Ascending aorta (tissue), 2 donors: ENCODE measurements around the gene DDX5. TPM values are rescaled to one million over a fixed set of nuclear protein-coding genes. Genes with fewer than 3 reads are reported as not detected.
A peak's percentile ranks its signal among the peaks of the same experiment; 100 is the strongest.

Source experiments
- DNase-seq, 2 donors: peaks; one replicate each; pipeline ENCODE4 v3.0.0-alpha.2; 2019; ENCODE audit warnings: low spot score in 2 of 2
- H3K27ac ChIP-seq, 2 donors: fragments of 200-600 bp; sonication (generic); one replicate each; pipeline ENCODE4 v1.5.1; 2016 to 2017; ENCODE audit warnings: mild to moderate bottlenecking in 1 of 2
- H3K27me3 ChIP-seq: fragments of 200-600 bp; sonication (generic); one replicate; pipeline ENCODE4 v1.5.1; 2017
- H3K36me3 ChIP-seq, 2 donors: fragments of 200-600 bp; sonication (generic); one replicate each; pipeline ENCODE4 v1.5.1; 2016
- H3K4me1 ChIP-seq, 2 donors: fragments of 200-600 bp; sonication (generic); one replicate each; pipeline ENCODE4 v1.5.1; 2016 to 2017; ENCODE audit warnings: mild to moderate bottlenecking in 1 of 2
- H3K4me3 ChIP-seq, 2 donors: fragments of 200-600 bp; sonication (generic); one replicate each; pipeline ENCODE4 v1.5.1; 2016 to 2017; ENCODE audit warnings: mild to moderate bottlenecking in 1 of 2
- H3K9me3 ChIP-seq, 2 donors: fragments of 200-600 bp; sonication (generic); one replicate each; pipeline ENCODE4 v1.5.1; 2016
- CTCF ChIP-seq, 3 experiments: fragments of 200-600 bp in 2 of 3; fragments of 450-650 bp in 1 of 3; sonication (generic) in 2 of 3; IDR thresholded peaks; one replicate each; pipeline ENCODE4 v1.5.1; 2016 to 2019; ENCODE audit warnings: antibody characterized with exemption in 3 of 3, mild to moderate bottlenecking in 1 of 3, moderate library complexity in 1 of 3
- intact Hi-C: fragments of 100-400 bp; cut with DNase I; formaldehyde crosslinking; loops from one replicate; pipeline ENCODE4 v1.15.1; 2023
- total RNA-seq: library from RNA; depleted of rRNA; stranded (reverse); fragments of >200 nt; gene quantifications from one replicate; pipeline ENCODE4 v1.1.0, GENCODE V29; 2016

DDX5 gene
- total RNA-seq, 1 donor from 2014 or later, result 564 TPM

GRCh38 chr17:64500862-64501765 lies 5.0 kb downstream of the DDX5 start:
- peaks cover 13 to 45% of the 10 kb centered on the region in 2 donors for H3K4me1 ChIP-seq
- intact Hi-C loops, result loop anchor here (10.0 kb wide), 2 partner anchors 356 to 474 kb away; no protein-coding TSS in a partner anchor
- H3K27ac ChIP-seq, result no peak overlapping the region
- H3K36me3 ChIP-seq, result peaks cover 54 to 76% of the 10 kb centered on the region in 2 donors
- no peak for DNase-seq
- H3K27me3 ChIP-seq, result no peaks in the 10 kb centered on the region
- no peak for TF ChIP-seq CTCF (IDR thresholded peaks at IDR 0.05)
- H3K9me3 ChIP-seq, result no peaks in the 10 kb centered on the region
- H3K4me3 ChIP-seq, result no peak overlapping the region

- Histone ChIP-seq H3K4me3 (no peak overlapping the region), H3K9me3 (no peaks in the 10 kb centered on the region), H3K36me3 (peaks cover 50 to 76% of the 10 kb centered on the region in 2 donors), H3K27me3 (no peaks in the 10 kb centered on the region), H3K27ac (no peak overlapping the region), H3K4me1 (peaks cover 19 to 51% of the 10 kb centered on the region in 2 donors)
- intact Hi-C loops, result loop anchor here (10.0 kb wide), 2 partner anchors 356 to 474 kb away; no protein-coding TSS in a partner anchor
- no peak for TF ChIP-seq CTCF (IDR thresholded peaks at IDR 0.05)
- DNase-seq, result no peak
Observed at GRCh38 chr17:64500487-64500859, 5.6 kb downstream of the DDX5 start.

GRCh38 chr17:64499805-64500486 lies 6.1 kb downstream of the DDX5 start:
- H3K9me3 ChIP-seq, result no peaks in the 10 kb centered on the region
- intact Hi-C loops, result loop anchor here (10.0 kb wide), 3 partner anchors 175 to 475 kb away; no protein-coding TSS in a partner anchor
- no peaks in the 10 kb centered on the region for H3K27me3 ChIP-seq
- H3K36me3 ChIP-seq, result peaks cover 50 to 75% of the 10 kb centered on the region in 2 donors
- no peak overlapping the region for H3K27ac ChIP-seq
- H3K4me1 ChIP-seq, result peaks cover 22 to 56% of the 10 kb centered on the region in 2 donors
- DNase-seq, result no peak
- TF ChIP-seq CTCF (IDR thresholded peaks at IDR 0.05), result no peak
- H3K4me3 ChIP-seq, result no peak overlapping the region

- H3K9me3 ChIP-seq, result no peaks in the 10 kb centered on the region
- no peak overlapping the region for H3K4me3 ChIP-seq
- peaks cover 18 to 54% of the 10 kb centered on the region in 2 donors for H3K4me1 ChIP-seq
- DNase-seq, result no peak
- no peaks in the 10 kb centered on the region for H3K27me3 ChIP-seq
- no peak for TF ChIP-seq CTCF (IDR thresholded peaks at IDR 0.05)
- no peak overlapping the region for H3K27ac ChIP-seq
- peaks cover 41 to 61% of the 10 kb centered on the region in 2 donors for H3K36me3 ChIP-seq
- intact Hi-C loops, result loop anchor here (10.0 kb wide), 1 partner anchor 174 kb away; no protein-coding TSS in a partner anchor
Observed at GRCh38 chr17:64498308-64499203, 7.5 kb downstream of the DDX5 start.

- Histone ChIP-seq H3K36me3 (peaks cover 32 to 52% of the 10 kb centered on the region in 2 donors), H3K4me3 (peak overlapping the region; percentile 81 to 95), H3K27me3 (no peaks in the 10 kb centered on the region), H3K4me1 (peaks cover 12 to 46% of the 10 kb centered on the region in 2 donors), H3K9me3 (no peaks in the 10 kb centered on the region), H3K27ac (peak overlapping the region; percentile 82 to 85)
- TF ChIP-seq CTCF (IDR thresholded peaks at IDR 0.05), result no peak
- no peak for DNase-seq
- intact Hi-C loops, result loop anchor here (1.0 to 10.0 kb wide), 2 partner anchors 9 to 173 kb away; partner anchors contain the start of genes CEP95 and DDX5
Observed at GRCh38 chr17:64497565-64498035, 8.5 kb downstream of the DDX5 start.
